GM10266 (cell line): Measurements from ENCODE around the gene IL1F10.

Experiments
- DNase-seq: peaks from one replicate; pipeline ENCODE4 v3.0.0; 2012; ENCODE audit errors: extremely low spot score
- CTCF ChIP-seq: IDR thresholded peaks from 2 replicates; pipeline ENCODE4 v1.5.1; 2012; ENCODE audit warnings: mild to moderate bottlenecking, low read depth; ENCODE audit not compliant: control insufficient read depth, insufficient read depth; ENCODE audit errors: missing control alignments

Gene IL1F10

GRCh38 chr2:113078350-113078839 lies 10.6 kb downstream of the IL1F10 start:
- DNase-seq = no peak
- no peak for TF ChIP-seq CTCF

- no peak for TF ChIP-seq CTCF
- no peak for DNase-seq
These were observed 11.4 kb downstream of the IL1F10 start for GRCh38 chr2:113079131-113079530.

- peak; percentile 47 for DNase-seq
- peak; percentile 86 for TF ChIP-seq CTCF
These were observed 12.4 kb downstream of the IL1F10 start for GRCh38 chr2:113080134-113080533.

GRCh38 chr2:113081488-113082210 lies 13.9 kb downstream of the IL1F10 start:
- no peak for TF ChIP-seq CTCF
- no peak for DNase-seq

GRCh38 chr2:113083296-113083695 lies 15.5 kb downstream of the IL1F10 start:
- no peak for DNase-seq
- TF ChIP-seq CTCF = no peak

DNA sequence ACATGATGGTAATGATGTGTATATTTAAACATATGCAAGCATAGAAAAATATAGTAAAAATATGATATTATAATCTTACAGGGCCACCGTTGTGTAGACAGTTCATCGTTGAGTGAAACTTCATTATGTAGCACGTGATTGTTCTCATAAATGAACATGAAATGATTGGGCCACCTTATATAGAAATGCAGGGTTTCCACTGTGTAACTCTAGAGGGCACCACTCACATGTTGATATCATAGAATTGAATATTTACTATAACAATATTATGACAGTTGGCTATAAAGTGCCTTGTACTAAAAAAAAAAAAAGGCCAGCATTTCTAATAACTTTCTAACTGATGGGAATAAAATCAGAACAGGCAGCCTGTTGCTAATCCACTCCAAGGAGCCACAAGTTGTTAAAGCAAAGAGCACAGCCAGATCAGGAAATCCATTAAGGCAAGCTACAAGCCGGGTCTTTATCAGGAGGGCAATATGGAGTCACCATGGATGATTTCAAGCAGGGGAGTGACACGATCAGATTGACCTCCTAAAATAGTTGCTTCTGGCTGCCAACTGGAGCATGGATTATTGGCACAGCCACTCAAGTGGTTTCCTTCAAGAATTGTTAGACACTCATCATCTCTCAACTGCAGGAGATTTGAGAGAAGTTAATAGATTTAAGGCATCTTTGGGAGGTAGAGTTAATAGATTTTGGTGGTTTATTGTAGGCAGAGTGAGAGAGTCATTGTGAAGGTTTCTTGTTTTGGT lies 16.7 kb downstream of the IL1F10 start:
- peak; percentile 26 for DNase-seq
- TF ChIP-seq CTCF = peak; percentile 49

DNA sequence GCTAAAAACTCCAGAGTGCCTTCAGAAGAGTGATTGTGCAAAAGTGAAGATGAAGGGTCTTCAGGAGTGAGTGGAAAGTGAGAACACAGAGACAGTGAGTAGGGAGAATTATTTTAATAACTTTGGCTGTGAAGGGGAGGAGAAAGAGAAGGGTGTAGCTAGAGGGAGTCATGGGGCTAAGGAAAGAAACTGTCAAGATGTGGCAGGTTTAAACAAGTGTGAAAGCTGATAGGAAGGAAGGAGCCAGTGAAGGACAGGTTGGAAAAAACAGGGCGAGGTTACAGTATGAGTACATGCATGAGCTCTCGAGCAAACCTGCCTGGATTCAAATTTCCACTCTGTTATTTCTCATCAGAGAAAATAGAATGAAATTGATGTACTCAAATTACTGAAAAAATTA lies 17.8 kb downstream of the IL1F10 start:
- TF ChIP-seq CTCF = no peak
- DNase-seq = no peak
